ENCODE measurements around the gene TF. TPM values are rescaled to one million over a fixed set of nuclear protein-coding genes. Genes with fewer than 3 reads are reported as not detected.

The TF gene
- total RNA-seq, 2 experiments from 2014 or later, result 0.15 to 0.25 TPM

- intact Hi-C loops (cut with micrococcal nuclease; ENCODE audit: unreplicated experiment), result no loop called here
- ChIA-PET CTCF (ENCODE audit: unreplicated experiment) (no interaction called here), POLR2A (interaction anchor here (0.6 kb wide), 1 partner anchor 22 kb away, joined by 4 read pairs; no protein-coding TSS in a partner anchor)
- Histone ChIP-seq H3K9me3 (ENCODE audit: low read length) (no peaks in the 10 kb centered on the region), H3K36me3 (ENCODE audit: insufficient read depth, low read length) (peaks cover 12% of the 10 kb centered on the region), H2AFZ (ENCODE audit: low read length) (no peak overlapping the region), H3K79me2 (ENCODE audit: insufficient read depth, low read depth, low read length) (no peaks in the 10 kb centered on the region), H3K9me2 (ENCODE audit: insufficient read depth, low read length) (no peaks in the 10 kb centered on the region), H3K27ac (ENCODE audit: low read depth, low read length, poor library complexity, severe bottlenecking) (no peak overlapping the region), H3K4me1 (ENCODE audit: insufficient read depth, low read length, poor library complexity, severe bottlenecking) (no peaks in the 10 kb centered on the region), H4K20me1 (ENCODE audit: insufficient read depth, low read length) (no peaks in the 10 kb centered on the region), H3K4me3 (ENCODE audit: low read depth, low read length, poor library complexity, severe bottlenecking) (no peak overlapping the region), H3K4me2 (ENCODE audit: low read length) (no peak overlapping the region)
- BruUV-seq (replicated peaks), result no TSS peak
- no peak for TF ChIP-seq EZH2phosphoT487 (IDR thresholded peaks at IDR 0.05; ENCODE audit: borderline replicate concordance, low read depth, low read length)
- TF ChIP-seq, protein P1, sequence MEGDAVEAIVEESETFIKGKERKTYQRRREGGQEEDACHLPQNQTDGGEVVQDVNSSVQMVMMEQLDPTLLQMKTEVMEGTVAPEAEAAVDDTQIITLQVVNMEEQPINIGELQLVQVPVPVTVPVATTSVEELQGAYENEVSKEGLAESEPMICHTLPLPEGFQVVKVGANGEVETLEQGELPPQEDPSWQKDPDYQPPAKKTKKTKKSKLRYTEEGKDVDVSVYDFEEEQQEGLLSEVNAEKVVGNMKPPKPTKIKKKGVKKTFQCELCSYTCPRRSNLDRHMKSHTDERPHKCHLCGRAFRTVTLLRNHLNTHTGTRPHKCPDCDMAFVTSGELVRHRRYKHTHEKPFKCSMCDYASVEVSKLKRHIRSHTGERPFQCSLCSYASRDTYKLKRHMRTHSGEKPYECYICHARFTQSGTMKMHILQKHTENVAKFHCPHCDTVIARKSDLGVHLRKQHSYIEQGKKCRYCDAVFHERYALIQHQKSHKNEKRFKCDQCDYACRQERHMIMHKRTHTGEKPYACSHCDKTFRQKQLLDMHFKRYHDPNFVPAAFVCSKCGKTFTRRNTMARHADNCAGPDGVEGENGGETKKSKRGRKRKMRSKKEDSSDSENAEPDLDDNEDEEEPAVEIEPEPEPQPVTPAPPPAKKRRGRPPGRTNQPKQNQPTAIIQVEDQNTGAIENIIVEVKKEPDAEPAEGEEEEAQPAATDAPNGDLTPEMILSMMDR (conservative IDR thresholded peaks at IDR 0.05; ENCODE audit: low read length), result no peak
- DNase-seq (ENCODE audit: low spot score), result no peak
Measured at GRCh38 chr3:133828576-133829309, 82.5 kb downstream of the TF start.

DNA sequence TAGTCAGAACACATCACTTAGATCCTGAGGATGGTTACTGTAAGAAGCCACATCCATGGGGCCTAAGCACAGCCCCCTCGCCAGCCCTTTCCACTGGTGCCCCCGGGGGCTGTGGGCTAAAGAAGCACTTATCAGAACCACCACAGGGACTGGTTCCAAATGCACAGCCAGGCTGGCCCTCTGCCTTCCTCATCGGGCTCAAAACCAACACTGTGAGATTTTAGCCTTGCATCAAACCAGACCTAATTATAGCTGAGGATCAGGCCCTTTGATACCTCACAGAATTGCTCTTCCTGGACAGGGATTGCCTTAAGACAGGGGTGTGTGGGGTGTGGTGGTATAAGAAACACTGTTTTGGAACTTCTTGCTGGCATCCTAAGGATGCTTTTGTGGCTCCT lies 83.1 kb downstream of the TF start:
- H3K9me3 ChIP-seq (ENCODE audit: low read length), result no peaks in the 10 kb centered on the region
- H2AFZ ChIP-seq (ENCODE audit: low read length), result no peak overlapping the region
- H3K79me2 ChIP-seq (ENCODE audit: insufficient read depth, low read depth, low read length), result no peaks in the 10 kb centered on the region
- no peak overlapping the region for H3K4me3 ChIP-seq (ENCODE audit: low read depth, low read length, poor library complexity, severe bottlenecking)
- peaks cover 6% of the 10 kb centered on the region for H3K36me3 ChIP-seq (ENCODE audit: insufficient read depth, low read length)
- no peak overlapping the region for H3K4me2 ChIP-seq (ENCODE audit: low read length)
- no peak for TF ChIP-seq EZH2phosphoT487 (IDR thresholded peaks at IDR 0.05; ENCODE audit: borderline replicate concordance, low read depth, low read length)
- TF ChIP-seq, protein P1 (conservative IDR thresholded peaks at IDR 0.05; ENCODE audit: low read length), result no peak
- CTCF ChIA-PET (ENCODE audit: unreplicated experiment), result no interaction called here
- intact Hi-C loops (cut with micrococcal nuclease; ENCODE audit: unreplicated experiment), result no loop called here
- BruUV-seq (replicated peaks), result no TSS peak
- H3K27ac ChIP-seq (ENCODE audit: low read depth, low read length, poor library complexity, severe bottlenecking), result no peak overlapping the region
- H3K9me2 ChIP-seq (ENCODE audit: insufficient read depth, low read length), result no peaks in the 10 kb centered on the region
- H3K4me1 ChIP-seq (ENCODE audit: insufficient read depth, low read length, poor library complexity, severe bottlenecking), result no peaks in the 10 kb centered on the region
- DNase-seq (ENCODE audit: low spot score), result no peak
- H4K20me1 ChIP-seq (ENCODE audit: insufficient read depth, low read length), result no peaks in the 10 kb centered on the region
- POLR2A ChIA-PET, result interaction anchor here (0.6 kb wide), 1 partner anchor 22 kb away, joined by 4 read pairs; no protein-coding TSS in a partner anchor

DNA sequence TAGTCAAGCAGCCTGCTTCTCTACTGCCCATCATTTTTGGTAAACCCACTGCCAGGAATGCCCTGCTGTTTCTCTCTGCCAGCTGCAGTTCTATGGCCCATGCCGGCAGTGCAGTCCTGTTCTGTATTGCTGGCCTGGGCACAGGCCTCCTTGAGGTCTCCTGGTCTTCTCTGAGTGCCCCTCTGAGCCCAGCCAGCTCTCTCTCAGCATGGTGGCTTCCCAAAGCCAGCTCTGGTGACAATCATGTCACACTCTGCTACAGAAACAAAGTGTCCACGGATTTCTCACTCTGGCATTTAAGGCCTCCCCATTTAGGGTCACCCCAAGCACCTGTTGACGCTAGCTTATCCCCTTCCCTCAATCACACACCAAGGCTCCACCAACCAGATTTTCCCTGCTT lies 83.9 kb downstream of the TF start:
- no peak overlapping the region for H3K4me2 ChIP-seq (ENCODE audit: low read length)
- DNase-seq (ENCODE audit: low spot score), result no peak
- H4K20me1 ChIP-seq (ENCODE audit: insufficient read depth, low read length), result no peaks in the 10 kb centered on the region
- POLR2A ChIA-PET, result interaction anchor here (0.7 kb wide), 1 partner anchor 823 kb away, joined by 3 read pairs; no protein-coding TSS in a partner anchor
- H3K4me3 ChIP-seq (ENCODE audit: low read depth, low read length, poor library complexity, severe bottlenecking), result no peak overlapping the region
- no peaks in the 10 kb centered on the region for H3K4me1 ChIP-seq (ENCODE audit: insufficient read depth, low read length, poor library complexity, severe bottlenecking)
- H2AFZ ChIP-seq (ENCODE audit: low read length), result no peak overlapping the region
- H3K27ac ChIP-seq (ENCODE audit: low read depth, low read length, poor library complexity, severe bottlenecking), result no peak overlapping the region
- H3K9me2 ChIP-seq (ENCODE audit: insufficient read depth, low read length), result no peaks in the 10 kb centered on the region
- no peaks in the 10 kb centered on the region for H3K79me2 ChIP-seq (ENCODE audit: insufficient read depth, low read depth, low read length)
- intact Hi-C loops (cut with micrococcal nuclease; ENCODE audit: unreplicated experiment), result no loop called here
- no peaks in the 10 kb centered on the region for H3K36me3 ChIP-seq (ENCODE audit: insufficient read depth, low read length)
- TF ChIP-seq EZH2phosphoT487 (IDR thresholded peaks at IDR 0.05; ENCODE audit: borderline replicate concordance, low read depth, low read length), result no peak
- TF ChIP-seq, protein P1 (conservative IDR thresholded peaks at IDR 0.05; ENCODE audit: low read length), result no peak
- CTCF ChIA-PET (ENCODE audit: unreplicated experiment), result no interaction called here
- no peaks in the 10 kb centered on the region for H3K9me3 ChIP-seq (ENCODE audit: low read length)
- BruUV-seq (replicated peaks), result no TSS peak
